ENCODE results near the gene OR6C2.
"Not testable (repeated sequence)": the region's sequence is repeated elsewhere in the genome, so short reads cannot be mapped to it uniquely, and the experiment has no call there.

OR6C2 gene

DNA sequence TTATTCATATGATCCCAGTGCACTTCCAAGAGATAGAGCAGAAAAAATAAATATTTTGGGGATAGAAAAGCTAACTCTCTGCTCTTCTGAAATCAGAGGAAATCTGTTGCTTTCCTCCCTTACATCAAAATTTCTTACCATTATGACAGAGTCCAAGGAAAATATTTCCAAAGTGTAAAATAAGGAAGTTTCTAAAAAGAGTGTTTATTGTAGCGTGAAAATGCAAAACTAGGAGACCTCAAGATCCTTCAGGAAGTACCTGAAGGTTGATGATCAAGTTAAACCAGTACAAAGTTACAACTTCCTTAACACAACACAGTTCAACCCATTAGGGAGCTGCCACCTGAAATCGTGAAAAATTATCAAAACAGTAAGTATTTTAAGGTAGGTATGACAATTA is at the start of gene OR6C2:
OR6C2 (plus strand) TSS at position 301 of the 400 bp plus-strand sequence. CDS start 8,138 bp downstream, outside the sequence.
- no peak for DNase-seq

DNA sequence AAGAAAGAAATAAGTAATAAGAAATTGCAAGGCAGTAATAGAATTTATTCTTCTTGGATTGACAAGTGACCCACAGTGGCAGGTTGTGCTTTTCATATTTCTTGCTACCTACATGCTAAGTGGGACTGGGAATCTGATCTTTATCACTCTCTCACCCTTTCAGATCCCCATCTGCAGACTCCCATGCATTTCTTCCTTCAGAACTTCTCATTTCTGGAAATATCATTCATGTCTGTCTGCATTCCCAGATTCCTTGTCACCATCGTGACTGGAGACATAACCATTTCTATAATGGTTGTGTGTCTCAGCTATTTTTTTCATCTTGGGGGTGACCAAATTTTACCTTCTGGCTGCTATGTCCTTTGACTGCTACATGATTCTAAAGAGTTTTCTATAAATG is 47.5 kb upstream of the OR6C2 start:
- no peak for DNase-seq

DNA sequence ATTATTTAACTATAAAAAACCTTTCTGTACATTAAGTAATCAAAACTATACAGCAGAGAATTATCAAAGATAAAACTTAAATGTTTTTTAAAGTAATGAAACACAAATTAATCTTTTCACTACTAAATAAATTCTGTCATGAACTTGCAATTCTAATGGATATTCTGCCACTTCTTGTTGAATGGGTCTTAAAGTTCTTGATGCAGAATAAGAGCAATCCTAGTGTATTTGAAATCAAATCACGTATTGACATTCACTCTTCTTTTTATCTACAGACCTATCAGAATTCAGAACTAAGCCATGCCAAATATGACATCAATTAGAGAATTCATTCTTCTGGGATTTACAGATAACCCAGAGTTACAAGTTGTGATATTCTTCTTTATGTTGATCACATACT is 43.6 kb upstream of the OR6C2 start, which contains the start of gene OR6C65:
OR6C65 (plus strand) TSS at position 301 of the 400 bp plus-strand sequence; CDS start at position 301, 0 bp downstream.
- DNase-seq: no peak

DNA sequence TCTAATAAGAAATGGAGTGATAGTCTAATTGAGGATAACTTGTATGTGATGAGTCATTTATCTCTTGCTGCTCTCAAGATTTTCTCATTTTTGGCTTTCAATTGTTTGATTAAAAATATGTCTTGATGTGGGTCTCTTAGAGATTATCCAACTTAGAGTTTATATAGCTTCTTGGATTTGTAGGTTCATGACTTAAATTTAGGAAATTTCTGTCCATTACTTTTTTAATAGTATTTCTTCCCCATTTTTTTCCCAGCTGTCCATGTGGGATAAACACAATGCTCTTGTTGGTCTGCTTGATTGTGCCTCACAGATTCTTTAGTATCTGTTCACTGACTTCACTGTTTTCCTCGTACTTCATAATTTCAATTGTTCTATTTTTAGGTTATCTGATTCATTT is 36.0 kb upstream of the OR6C2 start:
- no peak for DNase-seq

DNA sequence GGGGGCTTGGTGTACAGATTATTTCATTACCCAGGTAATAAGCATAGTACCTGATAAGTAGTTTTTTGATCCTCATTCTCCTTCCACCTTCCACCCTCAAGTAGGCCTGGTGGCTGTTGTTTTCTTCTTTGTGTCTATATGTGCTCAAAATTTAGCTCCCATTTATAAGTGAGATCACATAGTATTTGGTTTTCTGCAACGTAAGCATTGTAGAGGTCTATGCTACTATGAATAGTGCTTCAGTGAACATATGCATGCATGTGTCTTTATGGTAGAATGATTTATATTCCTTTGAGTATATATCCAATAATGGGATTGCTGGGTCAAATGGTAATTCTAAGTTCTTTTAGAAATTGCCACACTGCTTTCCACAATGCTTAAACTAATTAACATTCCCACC is 34.7 kb upstream of the OR6C2 start:
- DNase-seq: not testable (repeated sequence)

DNA sequence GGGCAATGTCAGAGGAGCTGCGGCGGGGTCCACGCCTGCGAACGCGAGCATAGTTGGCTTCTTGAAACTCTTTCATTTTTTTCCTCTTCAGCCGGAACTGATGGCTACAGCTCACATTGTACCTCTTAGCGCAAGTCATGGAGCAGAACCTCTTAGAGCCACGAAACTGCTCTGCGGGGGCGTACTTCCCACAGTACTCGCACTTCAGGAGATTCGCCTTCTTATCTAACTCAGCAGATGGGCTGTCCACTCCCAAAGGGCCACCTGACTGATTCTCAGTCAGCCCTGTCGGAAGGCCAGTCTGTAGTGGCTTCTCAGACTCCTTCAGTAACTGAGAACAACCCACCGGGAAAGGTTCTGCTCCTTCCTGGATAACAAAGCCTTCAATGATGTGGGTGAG is 31.7 kb upstream of the OR6C2 start:
- not testable (repeated sequence) for DNase-seq

DNA sequence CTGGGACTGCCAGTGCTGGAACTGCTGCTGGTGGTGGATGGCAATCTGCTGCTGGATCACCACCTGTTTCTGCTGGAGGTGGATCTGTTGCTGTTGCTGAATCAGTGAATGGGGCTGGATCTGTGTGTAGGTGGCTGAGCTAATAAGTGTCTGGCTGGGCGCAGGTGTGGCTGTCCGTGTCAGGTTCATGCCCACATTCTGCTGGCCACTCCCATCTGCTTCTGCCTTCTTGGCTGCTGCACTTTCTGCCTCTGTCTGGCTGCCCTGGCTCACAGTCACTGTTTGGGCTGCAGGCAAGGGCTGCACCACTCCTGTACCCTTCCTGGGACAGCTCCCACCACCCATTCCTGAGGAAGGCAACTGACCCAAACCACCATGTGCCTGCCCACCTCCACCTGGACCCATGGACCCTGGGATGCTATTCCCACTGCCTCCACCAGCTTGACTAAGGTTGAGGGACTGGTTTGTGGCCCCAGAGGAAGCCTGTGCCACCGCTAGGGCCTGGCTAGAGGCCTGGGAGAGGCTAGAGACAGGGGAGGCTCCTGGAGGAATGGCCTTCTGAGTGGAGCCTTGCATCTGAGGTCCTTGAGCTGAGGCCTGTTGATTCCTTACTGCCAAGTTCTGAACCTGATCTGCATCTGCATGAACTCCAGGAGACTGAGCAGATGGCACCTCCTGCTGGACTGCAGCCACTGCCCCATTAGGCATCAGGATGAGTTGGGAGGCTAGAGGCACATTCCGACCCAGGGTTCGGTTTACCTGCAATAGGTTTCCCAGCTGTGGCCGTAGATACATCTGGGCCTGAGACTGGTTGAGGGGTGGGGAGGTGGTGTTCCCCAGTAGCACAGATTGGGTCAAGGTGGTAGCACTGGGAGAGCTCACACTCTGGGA is 30.1 kb upstream of the OR6C2 start:
- not testable (repeated sequence) for DNase-seq

DNA sequence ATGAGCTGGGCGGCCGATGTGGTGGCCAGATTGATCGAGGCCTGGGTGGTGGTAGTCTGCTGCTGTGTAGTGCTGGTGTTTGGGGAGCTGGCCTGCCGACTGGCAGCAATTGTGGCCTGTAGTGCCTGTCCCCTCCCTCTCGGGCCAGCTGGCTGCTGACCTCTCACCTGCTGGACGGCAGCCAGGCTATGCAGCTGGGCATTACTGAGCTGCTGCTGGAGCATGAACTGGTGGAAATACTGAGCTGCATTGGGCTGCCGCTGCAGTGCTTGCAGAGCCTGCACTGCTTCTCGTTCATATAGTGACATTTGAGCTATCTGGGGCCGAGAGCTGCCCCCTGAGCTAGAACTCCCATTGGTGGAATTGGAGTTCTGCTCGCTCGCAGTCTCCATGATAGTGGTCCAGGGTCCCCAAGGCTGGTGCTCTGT is 29.5 kb upstream of the OR6C2 start:
- DNase-seq: not testable (repeated sequence)

DNA sequence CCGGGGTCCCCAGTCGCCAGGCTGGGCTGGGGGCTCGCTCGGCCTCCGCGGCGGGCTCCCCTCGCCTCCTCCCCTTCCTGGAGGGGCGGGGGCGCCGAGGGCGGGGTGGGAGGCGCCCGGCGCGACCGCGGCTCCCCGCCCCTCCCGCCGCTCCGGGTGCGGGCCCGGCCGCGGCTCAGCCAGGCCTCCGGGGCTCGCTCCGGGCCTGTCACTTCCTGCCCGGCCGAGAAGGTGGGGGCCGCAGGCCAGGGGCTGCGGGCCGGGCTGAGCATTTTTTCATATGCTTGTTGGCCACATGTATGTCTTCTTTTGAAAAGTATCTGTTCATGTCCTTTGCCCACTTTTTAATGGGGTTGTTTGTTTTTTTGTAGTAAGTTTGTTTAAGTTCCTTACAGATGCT is 29.0 kb upstream of the OR6C2 start:
- DNase-seq: not testable (repeated sequence)

DNA sequence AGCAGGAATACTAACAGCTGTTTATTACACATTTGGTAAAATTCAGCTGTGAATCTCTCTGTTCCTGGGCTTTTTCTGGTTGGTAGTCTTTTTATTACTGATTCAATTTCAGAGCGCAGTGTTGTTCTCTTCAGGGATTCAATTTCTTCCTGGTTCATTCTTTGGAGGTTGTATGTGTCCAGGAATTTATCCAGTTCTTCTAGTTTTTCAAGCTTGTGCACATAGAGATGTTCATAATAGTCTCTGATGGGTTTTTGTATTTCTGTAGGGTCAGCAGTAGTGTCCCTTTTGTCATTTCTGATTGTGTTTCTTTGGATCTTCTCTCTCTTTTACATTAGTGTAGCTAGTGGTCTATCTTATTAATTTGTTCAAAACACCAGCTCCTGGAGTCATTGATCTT is 26.9 kb upstream of the OR6C2 start:
- DNase-seq: no peak

DNA sequence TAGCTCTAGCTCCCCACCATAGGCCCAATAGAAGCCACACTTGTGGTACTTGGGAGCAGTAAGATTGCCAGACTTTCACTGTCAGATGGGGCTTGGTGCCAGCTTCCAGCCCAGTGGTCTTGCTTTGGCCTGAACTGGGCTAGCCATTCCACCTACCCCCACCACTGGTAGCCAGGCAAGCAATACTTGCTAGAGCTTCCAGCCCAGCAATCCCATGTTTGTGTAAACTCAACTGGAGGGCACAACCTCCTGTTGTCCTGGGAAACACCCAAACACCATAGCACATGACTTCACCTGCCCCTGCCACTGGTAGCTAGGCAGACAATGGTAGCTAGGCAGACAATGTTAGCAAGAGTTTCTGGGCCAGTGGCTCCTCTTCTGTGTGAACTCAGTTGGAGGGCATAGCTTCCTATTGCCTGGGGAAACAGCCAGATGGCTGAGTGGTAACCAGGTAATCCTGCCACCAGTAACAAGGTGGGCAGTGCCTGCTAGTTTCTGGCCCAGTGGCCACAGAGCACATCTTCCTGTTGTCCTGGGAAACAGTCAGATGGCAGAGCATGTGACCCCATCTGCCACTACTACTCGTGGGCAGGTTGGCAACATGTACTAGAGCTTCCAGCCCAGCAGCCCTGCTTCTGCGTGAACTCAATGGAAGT is 23.4 kb upstream of the OR6C2 start:
- no peak for DNase-seq

DNA sequence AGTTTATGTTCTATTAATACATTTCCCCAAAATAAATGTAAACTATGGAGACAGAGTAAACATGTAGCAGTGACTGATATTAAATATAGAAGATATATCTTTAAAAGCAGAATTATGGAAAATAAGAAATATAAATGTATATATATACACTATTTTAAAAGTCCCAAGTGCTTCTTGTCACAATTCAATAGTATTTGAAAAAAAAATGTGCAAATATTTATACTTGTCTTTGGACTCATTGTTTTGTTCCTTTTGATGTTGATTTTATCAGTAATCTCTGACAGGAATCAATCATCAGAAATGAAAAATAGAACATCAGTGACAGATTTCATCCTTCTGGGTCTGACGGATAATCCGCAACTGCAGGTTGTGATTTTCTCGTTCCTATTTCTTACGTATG is 17.9 kb upstream of the OR6C2 start, which contains the start of gene OR6C76:
OR6C76 (plus strand) TSS at position 301 of the 400 bp plus-strand sequence; CDS start at position 301, 0 bp downstream.
- DNase-seq: no peak

DNA sequence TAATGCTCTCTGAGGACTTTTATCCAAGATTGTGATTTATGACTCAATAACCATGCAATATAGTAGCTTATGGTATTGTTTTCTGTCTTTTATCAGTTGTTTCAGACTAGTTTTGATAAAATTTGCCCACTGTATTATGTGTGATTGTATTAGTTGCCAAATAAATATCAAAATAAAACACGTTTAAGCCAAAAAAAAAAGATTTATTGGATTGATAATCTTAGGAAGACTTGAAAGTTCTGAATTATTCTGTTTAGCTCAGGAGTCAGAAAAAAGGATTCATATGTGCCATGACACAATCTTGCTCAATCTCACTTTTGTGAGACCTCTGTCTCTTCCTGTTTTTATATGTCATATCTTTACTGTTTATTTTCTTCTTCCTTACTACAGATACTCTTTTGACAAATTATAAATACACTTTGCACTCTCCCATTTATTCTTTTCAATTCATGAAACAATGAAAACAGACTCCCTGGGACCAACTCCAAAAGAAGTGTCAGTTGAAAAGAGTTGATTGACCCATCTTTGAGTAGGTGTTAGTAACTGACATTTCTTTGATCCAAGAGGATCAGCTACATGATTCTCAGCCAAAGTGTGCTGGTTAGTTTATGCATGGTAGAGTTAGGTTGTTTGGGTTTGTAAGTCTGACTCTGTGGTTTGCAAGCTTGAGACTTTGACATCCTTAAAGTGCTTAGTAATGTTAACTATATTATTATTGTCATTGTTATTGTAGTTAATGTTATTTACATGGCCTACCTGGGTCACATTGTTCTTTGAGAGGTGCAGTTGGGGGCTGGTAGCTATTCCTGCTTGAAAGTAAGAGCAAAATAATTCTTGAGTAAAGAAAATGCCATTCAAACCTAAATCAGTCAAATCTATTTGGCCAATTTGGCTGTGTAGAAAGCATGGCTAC is 15.3 kb upstream of the OR6C2 start:
- DNase-seq: no peak

DNA sequence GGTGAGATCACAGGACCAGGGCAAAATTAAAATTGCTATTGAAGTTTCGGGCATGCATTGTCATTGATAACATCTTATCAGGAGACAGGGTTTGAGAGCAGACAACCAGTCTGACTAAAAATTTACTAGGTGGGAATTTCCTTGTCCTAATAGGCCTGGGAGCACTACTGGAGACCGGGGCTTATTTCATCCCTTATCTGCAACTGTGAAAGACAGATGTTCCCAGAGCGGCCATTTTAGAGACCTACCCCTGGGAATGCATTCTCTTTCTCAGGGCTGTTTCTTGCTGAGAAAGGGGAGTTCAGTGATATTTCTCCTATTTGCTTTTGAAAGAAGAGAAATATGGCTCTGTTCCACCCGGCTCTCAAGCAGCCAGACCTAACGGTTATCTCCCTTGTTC is 2.6 kb upstream of the OR6C2 start:
- not testable (repeated sequence) for DNase-seq

DNA sequence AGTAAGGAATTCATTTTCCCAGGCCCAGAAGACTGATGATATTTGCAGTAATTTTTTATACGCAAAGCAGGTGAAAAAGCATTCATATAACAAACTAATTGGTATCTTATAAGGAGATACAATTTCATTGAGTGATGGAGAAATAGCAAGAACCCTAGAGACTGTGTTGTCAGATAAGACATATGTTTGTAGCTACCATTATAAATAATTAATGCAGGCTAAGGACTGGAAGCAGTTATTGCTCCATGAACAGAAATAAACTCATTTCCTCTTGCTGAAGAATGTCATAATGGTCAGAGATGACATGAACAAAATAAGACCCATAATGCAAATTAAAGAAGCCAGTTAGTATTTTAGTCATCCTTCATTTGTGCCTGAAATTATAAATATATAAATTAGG is 1.5 kb downstream of the OR6C2 start:
- DNase-seq: no peak

DNA sequence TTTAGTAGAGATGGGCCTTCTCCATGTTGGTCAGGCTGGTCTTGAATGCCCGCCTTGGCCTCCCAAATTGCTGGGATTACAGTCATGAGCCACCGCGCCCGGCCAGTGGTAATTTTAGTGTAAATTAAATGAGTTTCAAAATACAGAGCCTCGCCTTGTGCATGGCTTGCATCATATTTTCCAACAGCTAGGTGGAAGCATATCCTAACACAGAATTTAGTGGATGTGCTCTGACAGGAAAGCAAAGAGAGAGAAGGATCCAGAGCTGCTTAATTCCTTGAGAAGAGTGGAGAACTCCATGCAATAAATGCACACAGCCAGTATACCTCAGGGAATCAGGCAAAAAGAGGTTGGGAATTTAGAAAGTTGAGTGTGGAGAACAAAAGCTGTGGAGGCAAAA is 2.5 kb downstream of the OR6C2 start:
- DNase-seq: no peak

DNA sequence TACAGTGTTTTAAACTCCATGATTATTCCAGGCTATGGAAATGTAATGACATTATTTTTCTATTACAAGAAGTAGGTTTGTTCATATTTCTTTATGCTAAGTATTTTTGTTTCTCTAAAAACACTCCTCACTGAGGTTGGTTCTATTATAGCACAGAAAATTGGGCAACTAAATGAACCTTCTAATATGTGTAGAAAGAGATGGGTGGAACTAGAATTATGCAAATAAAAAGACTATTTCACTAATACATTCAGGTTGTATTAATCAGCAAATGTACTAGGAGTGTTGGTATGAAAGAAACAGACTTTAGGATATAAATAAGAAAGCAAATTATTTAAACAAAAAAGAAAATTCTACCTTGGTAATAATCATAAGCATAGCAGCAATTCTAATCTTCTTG is 4.9 kb downstream of the OR6C2 start:
- no peak for DNase-seq

DNA sequence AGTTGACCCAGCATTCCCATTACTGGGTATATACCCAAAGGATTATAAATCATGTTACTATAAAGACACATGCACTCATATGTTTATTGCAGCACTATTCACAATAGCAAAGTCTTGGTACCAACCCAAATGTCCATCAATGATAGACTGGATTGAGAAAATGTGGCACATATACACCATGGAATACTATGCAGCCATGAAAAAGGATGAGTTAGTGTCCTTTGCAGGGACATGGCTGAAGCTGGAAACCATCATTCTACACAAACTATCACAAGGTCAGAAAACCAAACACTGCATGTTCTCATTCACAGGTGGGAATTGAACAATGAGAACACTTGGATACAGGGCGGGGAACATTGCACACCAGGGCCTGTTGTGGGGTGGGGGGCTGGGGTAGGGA is 21.1 kb downstream of the OR6C2 start:
- not testable (repeated sequence) for DNase-seq

DNA sequence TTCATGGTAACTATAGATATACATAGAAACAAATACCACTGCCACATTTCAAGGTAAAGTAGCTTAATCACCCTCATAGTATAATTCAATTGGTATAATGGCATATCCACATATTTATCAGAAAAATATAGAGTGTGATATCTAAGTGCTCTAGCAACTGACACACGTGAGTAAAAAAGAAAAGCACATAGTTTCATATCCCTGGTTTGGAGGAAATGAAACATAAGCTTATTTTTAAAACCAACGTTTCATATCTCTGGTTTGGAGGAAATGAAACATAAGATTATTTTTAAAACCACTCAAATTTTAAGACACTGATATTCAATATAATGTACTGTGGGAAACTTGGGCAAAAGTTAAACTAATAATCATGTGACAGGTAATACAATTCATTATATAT is 24.0 kb downstream of the OR6C2 start:
- no peak for DNase-seq

DNA sequence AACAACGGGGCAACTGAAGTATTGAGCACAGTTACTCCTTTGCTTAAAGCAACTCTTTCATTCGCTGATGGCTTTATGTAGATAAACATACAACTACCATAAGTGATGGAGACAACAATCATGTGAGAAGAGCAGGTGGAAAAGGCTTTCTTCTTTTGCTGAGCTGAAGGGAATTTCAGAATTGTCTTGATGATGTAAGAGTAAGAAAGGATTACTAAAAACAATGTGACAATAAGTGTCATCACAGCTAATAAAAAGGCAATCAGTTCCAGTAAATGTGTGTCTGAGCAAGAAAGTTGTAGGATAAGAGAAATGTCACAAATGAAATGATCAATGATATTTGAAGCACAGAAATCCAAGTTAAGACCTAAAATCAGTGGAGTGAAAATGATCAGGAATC is 25.4 kb downstream of the OR6C2 start:
- no peak for DNase-seq

DNA sequence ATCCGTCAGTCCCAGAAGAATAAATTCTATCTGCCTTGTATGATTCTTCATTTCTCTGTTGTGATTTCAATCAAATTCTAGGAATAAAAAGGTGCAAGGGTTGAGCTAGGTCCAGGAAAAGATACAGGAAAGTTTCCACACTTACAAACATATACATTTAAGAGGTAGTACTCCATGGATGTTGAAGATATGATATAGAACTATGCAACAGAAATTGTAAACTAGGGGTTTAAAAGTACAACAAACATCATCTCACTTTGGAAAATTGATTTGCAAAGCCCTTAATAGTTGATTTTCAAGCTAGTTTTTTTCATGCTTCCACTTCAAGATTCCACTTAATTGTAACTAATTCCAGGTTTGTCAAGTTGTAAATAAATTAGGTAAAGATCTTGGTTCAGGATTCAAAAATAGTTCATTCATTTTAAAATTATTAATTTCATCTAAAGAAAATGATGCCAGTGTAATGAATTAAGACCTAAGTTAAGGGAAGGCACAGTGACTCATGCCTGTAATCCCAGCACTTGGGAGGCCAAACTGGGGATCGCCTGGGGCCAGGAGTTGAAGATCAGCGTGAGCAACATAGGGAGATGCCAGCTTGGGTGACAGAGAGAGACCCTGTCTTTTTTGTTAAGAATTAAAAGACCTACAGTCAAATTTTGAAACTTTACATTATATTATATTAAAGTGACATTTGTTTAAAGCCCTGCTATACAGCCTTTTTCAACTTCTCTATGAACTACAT is 26.4 kb downstream of the OR6C2 start, which contains the start of gene OR6C70:
OR6C70 (minus strand) TSS at position 51 of the 742 bp plus-strand sequence; CDS start at position 51, 0 bp downstream.
- no peak for DNase-seq

DNA sequence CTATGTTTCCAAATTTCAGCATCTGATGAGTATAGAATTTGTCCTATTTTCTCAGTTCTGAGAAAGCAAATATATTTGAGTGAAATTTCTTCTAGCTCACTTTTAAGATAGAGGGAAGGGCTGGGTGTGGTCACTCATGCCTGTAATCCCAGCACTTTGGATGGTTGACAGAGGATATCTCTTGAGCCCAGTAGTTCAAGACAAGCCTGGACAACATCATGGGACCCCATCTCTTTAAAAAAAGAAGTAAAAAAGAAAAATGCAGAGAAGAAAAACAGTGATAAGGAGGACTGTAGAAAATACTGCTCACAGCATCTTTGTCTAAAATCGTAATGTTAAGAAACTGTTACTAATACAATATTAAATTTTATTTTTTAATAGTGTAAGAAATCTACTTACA is 28.4 kb downstream of the OR6C2 start:
- no peak for DNase-seq
